Activated CD4-positive, CD25-positive, alpha-beta regulatory T cell treated with anti-CD3 and anti-CD28 coated beads, Interleukin-2, amount 50 U/mL, for 16 hours (primary cell): ENCODE measurements around the gene CCDC28A.

Source experiments
- DNase-seq: peaks from one replicate; pipeline ENCODE4 v3.0.0-alpha.2; 2020; ENCODE audit warnings: low read depth, low spot score

The CCDC28A gene

DNA sequence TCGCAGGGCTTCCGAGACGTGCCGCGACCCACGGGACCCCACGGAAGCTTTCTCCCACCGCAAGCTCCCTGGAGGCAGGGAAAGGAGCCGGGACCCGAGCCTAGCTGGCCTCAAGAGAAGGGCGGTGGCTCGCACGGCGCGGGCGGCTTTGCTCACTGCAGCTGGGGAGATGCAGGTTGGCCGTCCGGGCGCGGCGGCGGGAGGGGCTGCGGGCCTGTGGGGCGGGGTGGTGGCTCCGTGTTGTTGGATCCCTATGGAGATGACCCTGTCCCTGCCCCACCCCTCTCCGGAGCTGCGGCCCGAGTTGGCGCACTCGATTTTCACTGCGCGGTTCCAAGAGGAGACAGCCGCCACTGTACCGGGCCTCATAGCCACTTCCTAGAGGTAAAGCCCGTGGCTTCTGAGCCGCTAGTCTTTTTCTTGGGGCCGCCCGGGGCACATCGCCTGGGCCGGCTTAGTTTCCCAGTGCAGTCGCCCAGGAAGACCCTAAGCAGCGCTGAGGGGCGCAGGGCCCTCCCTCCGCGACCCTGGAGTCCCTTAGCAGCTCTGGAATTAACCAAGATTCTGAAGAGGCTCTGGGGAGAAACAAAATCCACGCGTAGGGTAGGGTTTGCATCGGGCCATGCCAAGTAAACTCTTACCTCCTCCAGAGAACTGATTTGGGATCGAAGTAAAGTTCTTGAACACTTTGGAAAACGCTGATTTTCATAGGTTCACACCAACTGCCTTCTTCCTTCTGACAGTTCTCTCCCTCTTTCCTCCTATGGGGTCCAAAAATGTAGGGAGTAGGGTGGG, 22.4 kb downstream of the CCDC28A start, which contains the start of gene ECT2L:
ECT2L (plus strand) TSS at position 279 of the 795 bp plus-strand sequence. CDS start 17,188 bp downstream, outside the sequence.
- no peak for DNase-seq

DNA sequence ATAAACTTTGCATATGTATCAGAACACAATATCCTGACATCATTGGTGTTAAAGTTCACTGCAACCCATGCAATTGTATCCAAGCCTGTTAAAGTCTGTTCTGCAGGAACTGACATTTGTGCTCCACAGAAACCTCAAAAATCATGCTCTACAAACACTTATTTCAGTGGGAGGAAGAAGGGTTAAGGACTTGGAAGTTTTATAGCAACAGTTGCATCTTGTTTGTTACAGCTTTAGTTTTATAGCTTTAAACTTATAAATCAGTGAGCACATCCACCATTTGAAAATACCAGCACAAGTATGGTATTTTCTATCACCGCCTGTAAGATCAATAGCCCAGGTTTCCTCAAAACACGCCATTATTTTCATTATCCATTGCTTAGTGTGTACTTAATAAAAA, 23.2 kb downstream of the CCDC28A start:
- DNase-seq, result no peak

DNA sequence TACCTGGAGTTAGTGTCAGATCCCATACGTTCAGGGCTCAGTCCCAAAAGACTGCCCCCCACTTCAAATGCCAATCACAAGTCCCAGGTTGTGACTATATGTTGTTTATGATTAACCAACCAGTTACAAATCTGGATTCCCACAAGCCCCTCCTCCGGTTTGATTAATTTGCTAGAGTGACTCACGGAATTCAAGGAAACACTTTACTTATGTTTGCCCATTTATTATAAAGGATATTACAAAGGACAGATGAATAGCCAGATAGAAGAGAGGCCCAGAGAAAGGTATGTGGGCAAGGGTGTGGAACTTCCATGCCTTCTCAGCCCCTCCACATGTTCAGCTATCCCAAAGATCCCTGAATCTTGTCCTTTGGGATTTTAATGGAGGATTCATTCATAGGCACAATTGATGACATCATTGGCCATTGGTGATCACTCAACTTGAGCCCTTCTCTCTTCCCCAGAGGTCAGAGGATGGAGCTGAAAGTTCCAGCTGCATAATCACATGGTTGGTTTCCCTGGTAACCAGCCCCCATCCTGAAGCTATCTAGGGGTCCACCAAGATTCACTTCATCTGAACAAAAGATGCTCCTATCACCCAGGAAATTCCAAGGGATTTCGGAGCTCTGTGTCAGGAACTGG, 24.4 kb downstream of the CCDC28A start:
- no peak for DNase-seq

DNA sequence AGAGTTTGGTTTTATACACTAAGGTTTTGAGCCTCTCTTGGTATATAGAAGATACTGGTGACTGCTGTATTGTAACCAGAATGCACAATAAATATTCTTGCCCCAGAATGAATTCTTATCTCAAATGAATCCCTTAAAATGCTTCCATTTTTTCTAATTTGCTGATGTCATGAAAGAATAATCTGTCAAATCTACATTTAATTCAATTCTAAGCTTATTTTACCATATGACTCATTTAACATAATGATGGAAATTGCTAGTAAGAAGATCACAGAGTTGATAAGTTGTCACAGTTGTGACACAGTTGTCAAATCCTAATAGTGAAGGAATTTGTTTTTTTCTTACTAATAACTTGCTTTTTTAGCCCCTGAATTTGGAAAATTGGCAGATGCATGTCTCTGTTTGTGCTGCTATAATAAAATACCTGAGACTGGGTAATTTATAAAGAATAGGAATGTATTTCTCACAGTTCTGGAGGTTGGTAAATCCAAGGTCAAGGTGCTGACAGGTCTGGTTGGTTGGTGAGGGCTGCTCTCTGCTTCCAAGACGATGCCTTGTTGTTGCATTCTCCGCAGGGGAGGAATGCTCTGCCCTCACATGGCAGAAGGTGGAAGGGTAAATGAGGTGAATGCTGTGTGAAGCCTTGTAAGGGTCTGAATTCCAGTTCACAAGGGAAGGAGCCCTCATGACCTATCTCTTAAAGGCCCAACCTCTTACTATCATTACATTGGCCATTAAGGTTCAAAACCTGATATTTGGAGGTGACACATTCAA, 27.0 kb downstream of the CCDC28A start:
- DNase-seq, result no peak

DNA sequence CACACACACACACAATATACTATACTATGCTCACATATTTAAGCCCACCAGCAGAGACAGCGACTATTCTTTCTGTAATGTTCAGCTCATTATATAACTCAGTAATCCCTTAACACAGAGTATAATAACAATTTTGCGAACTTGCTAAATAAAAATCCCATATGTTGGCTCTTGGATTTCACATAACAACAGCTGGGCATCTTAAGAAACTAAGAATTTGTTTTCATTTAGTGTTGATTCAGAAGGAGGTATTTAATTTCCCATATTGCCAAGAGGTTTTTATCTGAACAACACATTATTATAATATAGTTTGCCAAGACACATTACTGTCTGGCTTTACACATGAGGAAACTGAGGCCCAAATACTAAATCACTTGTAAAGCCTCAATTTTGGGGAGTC, 29.8 kb downstream of the CCDC28A start:
- no peak for DNase-seq

DNA sequence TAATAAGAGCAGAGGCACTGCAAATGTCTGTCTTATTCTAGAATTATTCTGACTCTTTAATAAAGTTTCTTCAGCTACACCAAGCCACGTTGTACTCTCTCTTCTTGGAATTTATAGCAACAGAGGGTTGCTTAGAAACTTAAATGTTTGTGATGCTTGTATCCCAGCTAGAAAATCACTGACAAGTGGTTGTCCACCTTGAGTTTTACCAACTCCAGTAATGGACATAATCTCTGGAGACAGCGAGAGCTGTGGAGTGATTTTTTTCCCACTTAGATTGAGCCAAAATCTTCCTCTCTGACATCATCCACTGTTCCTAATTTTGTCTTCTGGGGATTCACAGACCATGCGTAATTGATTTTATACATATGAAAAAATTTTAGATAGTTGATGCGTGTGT, 30.3 kb downstream of the CCDC28A start:
- no peak for DNase-seq

DNA sequence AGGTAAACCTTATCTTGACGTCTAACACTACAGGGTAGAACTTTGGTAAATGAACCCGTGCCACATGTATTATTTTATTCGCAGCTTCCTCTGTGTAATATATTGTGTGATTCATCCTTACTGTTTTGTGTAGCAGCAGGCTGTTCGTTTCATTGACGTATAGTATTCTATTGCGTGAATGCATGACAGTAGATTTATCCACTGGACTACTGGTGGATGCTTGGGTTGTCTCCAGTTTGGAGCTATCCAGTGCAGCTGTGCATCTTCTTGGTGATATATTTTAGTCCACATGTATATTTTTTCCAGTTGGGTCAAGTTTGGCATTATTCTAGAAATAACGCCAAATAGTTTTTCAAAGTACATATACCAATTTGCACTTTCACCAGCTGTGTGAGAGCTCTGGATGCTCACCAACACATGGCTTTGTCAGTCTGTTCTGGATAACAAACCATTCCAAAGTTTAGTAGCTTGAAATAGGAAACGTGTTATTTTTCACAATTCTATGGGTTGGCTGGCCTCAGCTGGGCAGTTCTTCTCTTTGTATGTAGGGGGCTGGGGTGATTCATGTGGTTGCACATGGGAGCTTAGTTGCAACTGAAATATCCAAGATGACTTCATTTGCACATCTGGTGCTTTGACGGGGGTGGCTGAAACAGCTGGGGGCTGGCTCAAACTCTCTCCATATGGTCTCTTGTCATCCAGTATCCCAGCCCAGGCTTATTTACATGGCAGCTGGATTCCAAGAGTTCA, 31.6 kb downstream of the CCDC28A start:
- DNase-seq, result no peak

DNA sequence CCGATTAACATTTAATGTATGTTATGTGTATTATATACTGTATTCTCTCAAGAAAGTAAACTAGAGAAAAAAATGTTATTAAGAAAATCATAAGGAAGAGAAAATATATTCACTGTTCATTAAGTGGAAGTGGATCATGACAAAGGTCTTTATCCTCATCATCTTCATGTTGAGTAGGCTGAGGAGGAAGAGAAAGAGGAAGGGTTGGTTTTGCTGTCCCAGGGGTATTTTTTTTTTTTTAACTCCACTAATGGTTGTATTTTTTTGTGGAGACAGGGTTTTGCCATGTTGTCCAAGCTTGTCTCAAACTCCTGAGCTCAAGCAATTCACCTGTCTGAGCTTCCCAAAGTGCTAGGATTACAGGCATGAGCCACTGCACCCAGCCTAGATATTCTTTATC, 33.3 kb downstream of the CCDC28A start:
- DNase-seq, result no peak

DNA sequence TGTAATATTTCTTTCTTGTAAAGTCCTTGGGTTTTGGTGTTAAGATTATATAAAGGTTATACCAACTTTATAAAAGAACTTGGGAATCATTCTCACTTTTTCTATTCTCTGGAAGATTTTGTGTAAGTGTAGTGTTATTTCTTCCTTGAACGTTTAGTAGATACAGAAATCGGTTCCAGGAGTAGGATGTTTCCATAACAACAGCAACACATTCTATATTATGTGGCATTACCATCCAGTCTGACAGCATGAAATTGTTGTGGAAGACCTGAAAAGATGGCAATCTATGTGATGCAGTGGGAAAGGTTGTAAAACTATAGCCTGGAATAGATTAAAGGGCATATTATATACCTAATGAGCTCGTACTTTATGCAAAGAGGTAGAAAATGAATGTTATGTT, 36.1 kb downstream of the CCDC28A start:
- no peak for DNase-seq

DNA sequence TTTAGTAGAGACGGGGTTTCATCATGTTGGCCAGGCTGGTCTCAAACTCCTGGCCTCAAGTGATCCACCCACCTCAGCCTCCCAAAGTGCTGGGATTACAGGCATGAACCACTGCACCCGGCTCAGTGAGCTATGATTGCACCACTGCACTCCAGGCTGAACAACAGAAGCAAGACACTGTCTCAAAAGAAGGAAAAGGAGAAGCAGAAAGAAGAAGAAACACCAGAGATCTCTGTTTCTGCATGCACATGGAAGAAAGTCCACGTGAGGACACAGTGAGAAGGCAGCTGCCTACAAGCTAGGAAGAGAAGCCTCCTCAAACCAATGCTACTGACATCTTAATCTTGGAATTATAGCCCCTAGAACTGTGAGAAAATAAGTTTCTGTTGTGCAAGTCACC, 38.3 kb downstream of the CCDC28A start:
- DNase-seq, result no peak

DNA sequence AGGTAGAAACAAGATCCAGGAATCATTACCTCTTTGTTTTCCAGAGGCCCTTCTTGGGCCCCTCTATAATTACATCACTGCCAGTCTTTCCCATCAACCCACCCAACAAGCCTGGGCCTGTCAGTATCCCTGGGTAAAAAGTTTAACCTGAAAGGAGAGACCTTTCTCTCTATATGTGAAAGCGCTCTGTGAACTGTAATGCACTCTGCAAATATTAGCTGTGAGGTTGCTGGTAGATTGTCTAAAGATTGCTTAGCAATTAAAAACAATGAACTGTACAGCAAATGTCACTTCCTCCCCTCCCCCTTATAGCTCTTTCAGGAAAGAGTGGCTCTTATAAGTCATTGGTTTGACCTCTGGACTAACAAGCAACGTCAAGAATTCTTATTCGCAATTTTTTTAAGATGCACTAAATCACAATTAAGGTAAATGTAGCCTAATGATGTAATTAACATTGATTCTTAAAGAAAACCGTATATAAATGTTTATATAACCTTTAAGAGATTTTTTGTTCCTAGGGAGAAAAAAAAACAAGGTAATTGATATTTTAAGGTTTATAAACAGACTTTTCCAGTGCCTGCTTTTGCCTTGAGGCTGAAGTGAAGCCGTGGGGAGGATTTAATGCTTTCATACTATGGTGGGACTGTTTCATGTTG, 40.7 kb downstream of the CCDC28A start:
- no peak for DNase-seq

DNA sequence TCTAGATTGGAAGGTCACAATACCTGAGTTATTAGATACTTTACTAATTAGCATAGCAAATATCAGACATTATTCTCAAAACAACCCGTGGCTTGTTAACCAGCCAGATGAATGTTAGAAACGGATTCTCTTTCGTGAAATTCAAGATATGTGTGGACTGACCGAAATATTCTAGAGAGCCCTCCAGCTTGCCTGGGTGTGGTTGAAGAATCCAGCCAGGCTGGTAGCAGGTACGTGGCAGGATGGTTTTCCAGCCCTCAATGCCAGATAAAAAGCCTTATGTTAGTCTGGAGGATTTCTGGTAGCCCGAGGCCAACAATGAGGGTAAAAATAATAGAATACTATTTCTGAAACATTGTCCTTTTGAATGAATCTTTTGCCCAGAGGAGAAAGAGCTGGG, 41.7 kb downstream of the CCDC28A start:
- DNase-seq, result no peak

DNA sequence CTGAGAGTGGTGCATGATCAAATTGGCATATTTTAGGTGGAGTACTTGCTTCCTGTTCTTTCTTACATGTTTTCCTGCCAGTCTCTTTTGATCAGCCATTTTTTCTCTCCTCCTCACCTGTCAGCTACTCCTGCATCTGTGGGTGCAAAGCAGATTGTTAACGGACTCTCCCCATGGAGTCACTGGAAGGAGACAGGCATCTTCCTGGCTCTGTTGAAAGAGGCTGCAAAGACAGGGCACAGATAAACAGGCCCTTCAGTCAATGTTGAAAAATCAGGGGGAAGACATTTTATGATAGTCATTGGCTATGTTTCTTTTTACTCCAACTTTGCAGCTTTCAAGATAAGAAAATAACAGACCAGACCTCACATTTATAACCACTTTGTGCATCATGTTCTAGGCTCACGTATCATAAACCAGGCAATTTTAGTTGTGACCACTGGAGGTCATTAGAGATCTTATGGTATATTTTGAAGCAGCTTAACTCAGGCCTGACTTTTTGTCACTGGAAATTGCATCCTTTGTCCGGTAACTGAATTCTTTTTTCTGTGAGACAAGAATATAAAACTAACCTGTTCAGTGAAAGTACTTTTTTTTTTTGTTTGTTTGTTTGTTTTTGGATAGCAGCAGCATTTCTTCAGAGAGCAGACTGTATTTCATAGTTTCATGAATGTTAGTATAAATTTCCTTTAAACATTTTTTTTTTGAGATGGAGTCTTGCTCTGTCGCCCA, 42.4 kb downstream of the CCDC28A start:
- no peak for DNase-seq

DNA sequence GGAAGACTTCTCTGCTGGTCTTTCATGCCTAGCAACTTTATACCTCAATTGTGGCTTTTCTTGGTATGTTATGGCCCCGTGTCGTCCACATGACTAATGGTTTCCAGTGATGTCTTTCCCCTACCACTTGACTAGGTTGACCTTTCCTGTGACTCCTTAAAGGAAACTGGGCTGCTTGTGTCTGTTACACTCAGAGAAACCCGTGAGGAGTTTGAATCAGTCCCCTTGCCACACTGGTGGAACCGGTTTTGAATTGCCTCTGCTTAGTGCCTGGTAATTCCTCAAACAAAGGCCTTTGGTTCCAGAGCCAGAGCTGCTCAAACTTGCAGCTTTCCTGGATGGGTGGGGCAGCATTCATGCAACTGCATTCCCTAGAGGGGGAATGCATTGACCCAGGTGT, 44.2 kb downstream of the CCDC28A start:
- DNase-seq, result no peak

DNA sequence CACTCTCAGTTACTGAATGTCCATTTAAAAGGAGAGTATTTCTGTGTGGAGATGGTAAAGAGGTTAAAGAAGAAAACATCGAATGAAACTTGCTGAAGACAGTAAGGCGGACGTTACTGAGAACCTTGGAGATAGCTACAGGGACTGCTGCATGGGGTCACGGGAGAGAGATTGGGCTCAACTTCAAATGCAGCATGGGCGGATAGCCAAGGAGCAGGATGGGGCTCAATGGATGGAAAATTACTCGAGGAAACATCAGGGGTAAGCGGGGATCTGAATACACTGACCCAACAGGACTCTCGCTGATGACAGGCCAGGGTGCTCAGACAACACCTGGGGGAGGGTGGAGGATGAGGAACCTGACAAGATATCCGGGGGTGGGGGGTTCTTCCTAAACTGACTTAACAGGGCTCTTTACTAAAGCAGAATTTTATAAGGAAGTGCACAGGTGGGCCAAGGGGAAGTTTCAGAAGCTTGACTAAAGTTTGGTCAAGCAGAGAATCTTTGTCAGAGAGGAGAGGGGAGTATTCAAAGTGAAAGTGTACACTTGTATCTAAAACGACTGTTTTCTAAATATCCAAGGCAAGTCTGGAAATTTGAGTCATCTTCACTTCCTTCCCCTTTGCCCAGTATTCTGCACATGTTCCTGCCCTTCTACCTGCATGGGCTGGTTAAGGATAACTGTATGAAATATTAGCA, 45.1 kb downstream of the CCDC28A start:
- DNase-seq, result no peak

DNA sequence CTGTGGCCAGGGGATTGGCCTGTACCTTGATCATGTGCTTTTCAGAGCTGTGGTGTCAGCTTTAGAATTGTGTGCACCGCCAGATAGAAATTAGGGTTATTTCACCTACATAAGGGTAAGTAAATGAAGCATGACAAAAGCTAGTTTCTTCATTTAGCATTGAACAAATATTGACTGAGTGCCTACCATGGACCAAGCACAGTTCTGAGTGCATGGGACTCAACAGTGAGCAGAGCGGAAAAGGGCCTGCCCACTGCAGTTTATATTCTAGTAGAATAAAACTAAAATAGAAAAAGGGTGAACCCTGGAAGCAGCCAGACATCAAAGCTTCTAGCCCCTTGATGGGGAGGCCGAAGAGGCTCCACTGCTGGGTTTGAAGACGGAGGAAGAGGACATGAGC, 48.0 kb downstream of the CCDC28A start:
- no peak for DNase-seq

DNA sequence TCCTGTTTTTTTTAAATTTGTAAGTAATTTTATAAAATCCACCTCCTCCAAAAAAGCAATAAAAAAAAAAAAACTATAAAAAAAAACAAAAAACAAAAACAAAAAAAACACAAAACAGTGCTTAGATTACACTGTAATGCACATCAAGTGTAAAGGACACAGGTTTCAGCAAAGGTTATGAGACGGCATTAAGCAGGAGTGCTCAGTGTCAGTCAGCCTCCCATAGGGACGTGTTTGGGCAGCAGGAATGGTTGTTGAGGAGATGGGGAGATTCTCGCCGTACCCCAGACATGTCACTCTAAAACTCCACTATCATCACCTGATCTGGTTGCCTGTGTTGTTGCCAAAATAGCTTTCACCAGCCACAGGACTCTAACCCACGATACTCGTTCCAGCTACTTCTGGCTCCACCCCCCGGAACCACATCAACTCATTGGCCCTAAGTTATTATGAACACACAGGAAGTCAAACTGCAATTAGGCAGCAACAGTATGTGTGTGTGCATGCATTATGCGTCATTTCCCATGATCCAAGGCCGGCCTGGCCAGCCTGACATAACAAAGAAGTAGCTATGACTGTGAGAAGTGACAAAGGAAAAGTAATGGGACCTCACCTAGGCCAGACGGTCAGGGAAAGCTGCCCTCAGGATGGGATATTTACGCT, 51.0 kb downstream of the CCDC28A start:
- no peak for DNase-seq

DNA sequence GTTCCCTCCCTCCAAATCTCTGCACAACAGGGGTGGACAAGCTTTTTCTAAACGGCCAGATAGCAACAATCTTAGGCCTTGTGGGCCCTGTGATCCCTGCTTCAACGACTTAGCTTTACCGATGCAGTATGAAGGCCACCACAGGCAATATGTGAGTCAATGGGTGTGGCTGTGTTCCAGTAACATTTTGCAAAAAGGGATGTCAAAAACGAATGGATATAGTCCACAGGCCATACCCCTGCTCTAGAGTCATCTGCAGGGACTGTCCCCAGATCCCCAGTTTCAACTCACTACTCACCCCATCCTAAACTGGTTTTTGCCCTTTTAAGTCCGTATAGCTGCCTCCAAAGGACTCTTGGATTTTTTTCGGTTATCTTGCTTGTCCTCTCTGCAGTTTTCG, 56.7 kb downstream of the CCDC28A start:
- no peak for DNase-seq

DNA sequence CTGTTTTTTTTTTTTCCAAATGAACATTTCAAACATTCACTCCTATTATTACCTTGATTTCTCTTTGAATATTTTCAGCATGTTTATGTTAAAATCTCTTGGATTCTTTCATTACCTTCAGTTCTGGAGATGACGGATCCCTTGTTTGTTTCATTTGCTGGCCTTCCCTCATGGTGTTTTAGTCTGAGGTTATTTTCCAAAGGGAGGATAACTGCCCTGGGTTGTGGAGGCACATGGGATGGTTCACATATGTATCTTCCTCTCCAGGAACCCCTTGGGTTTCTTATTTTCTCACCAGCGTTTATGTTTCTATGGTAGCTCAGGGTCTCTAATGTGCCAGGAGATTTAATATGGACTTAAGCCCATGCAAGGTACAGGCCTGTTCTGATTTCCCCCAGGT, 58.6 kb downstream of the CCDC28A start:
- DNase-seq, result no peak
